ENCODE data around the gene SLC12A7.

GRCh38 chr5:1013948-1014301 is 97.9 kb downstream of the SLC12A7 start:
- TF ChIP-seq CTCF (conservative IDR thresholded peaks at IDR 0.05; ENCODE audit: low read length) (no peak), EZH2phosphoT487 (IDR thresholded peaks at IDR 0.05; ENCODE audit: borderline replicate concordance, low read depth, low read length) (no peak)
